Activated CD8-positive, alpha-beta T cell treated with anti-CD3 and anti-CD28 coated beads for 36 hours (primary cell): ENCODE measurements around the gene C1orf159. TPM values are rescaled to one million over a fixed set of nuclear protein-coding genes. Genes with fewer than 3 reads are reported as not detected.

Experiments
- ATAC-seq: fragments of 200-7000 bp; cut with Tn5 transposase; one replicate; pipeline ENCODE4 v1.10.0; 2021; ENCODE audit warnings: mild to moderate bottlenecking, moderate library complexity
- CTCF ChIA-PET: fragments of 350-600 bp; sonication (Branson Sonifier 250); formaldehyde crosslinking; loops from one replicate; lab custom pipeline; 2021; ENCODE audit warnings: antibody characterized with exemption; lab: Charles Lee
- POLR2A ChIA-PET: fragments of 350-600 bp; sonication (Branson Sonifier 250); formaldehyde crosslinking; loops from one replicate; lab custom pipeline; 2021; ENCODE audit warnings: antibody characterized with exemption; lab: Charles Lee
- DNase-seq: peaks from one replicate; pipeline ENCODE4 v3.0.0-alpha.2; 2020
- H3K27ac Mint-ChIP-seq: one replicate; pipeline ENCODE4 v1.8.0; 2021; ENCODE audit warnings: mild to moderate bottlenecking, mixed read lengths
- H3K27me3 Mint-ChIP-seq: one replicate; pipeline ENCODE4 v1.8.0; 2021; ENCODE audit warnings: mixed read lengths
- H3K36me3 Mint-ChIP-seq: one replicate; pipeline ENCODE4 v1.8.0; 2021; ENCODE audit warnings: low read depth, mixed read lengths
- H3K4me1 Mint-ChIP-seq: one replicate; pipeline ENCODE4 v1.8.0; 2021; ENCODE audit warnings: low read depth, mixed read lengths
- H3K4me3 Mint-ChIP-seq: one replicate; pipeline ENCODE4 v1.8.0; 2021; ENCODE audit warnings: mild to moderate bottlenecking, moderate library complexity, mixed read lengths
- H3K9me3 Mint-ChIP-seq: one replicate; pipeline ENCODE4 v1.8.0; 2021; ENCODE audit warnings: mixed read lengths
- CTCF ChIP-seq: fragments of 200-600 bp; IDR thresholded peaks from one replicate; pipeline ENCODE4 v1.8.0; 2022; ENCODE audit warnings: antibody characterized with exemption, mild to moderate bottlenecking
- intact Hi-C: fragments of 100-400 bp; cut with micrococcal nuclease; formaldehyde crosslinking; loops from one replicate; pipeline ENCODE4 v1.10.0; 2022
- total RNA-seq, 2 experiments: library from RNA; stranded (reverse); gene quantifications; one replicate each; pipeline ENCODE4 v1.2.3, GENCODE V29; 2021

C1orf159 gene
- total RNA-seq, 2 experiments from 2014 or later = 17.5 to 20.3 TPM

DNA sequence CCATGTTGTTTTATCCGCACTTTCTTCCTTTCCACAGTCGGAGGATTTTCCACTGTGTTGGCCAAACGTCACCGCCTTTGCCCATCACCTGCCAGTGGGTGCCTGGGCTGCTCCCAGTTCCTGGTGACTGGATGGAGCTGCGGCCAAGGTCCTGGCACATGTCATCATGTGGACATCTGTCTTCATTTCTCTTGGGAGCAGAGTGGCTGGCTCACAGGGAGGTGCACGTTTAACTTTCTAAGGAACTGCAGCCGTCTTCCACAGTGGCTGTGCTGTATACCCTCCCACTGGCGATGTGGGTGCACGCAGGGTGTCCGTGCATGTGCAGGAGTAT is 22.3 kb downstream of the C1orf159 start:
- POLR2A ChIA-PET = no interaction called here
- intact Hi-C loops = no loop called here
- DNase-seq = no peak
- ATAC-seq = no peak
- Mint-ChIP-seq H3K36me3 (peaks cover 12% of the 10 kb centered on the region), H3K4me1 (peaks cover 16% of the 10 kb centered on the region), H3K9me3 (peaks cover 2% of the 10 kb centered on the region), H3K27me3 (no peaks in the 10 kb centered on the region), H3K27ac (no peak overlapping the region), H3K4me3 (no peak overlapping the region)
- TF ChIP-seq CTCF = no peak
- CTCF ChIA-PET = interaction anchor here (1.6 kb wide), 1 partner anchor 109 kb away, joined by 4 read pairs; no protein-coding TSS in a partner anchor

GRCh38 chr1:1092894-1093609 is 22.8 kb downstream of the C1orf159 start:
- peaks cover 9% of the 10 kb centered on the region for H3K36me3 Mint-ChIP-seq
- POLR2A ChIA-PET = interaction anchor here (1.4 kb wide), 2 partner anchors 9 to 13 kb away, joined by 3 to 6 read pairs; no protein-coding TSS in a partner anchor
- H3K4me3 Mint-ChIP-seq = no peak overlapping the region
- H3K27ac Mint-ChIP-seq = no peak overlapping the region
- DNase-seq = peak; percentile 33
- peaks cover 11% of the 10 kb centered on the region for H3K4me1 Mint-ChIP-seq
- TF ChIP-seq CTCF = no peak
- intact Hi-C loops = no loop called here
- peaks cover 2% of the 10 kb centered on the region for H3K9me3 Mint-ChIP-seq
- no peaks in the 10 kb centered on the region for H3K27me3 Mint-ChIP-seq
- CTCF ChIA-PET = no interaction called here
- peak; percentile 55 for ATAC-seq

- POLR2A ChIA-PET = interaction anchor here (1.4 kb wide), 2 partner anchors 10 to 13 kb away, joined by 3 to 6 read pairs; no protein-coding TSS in a partner anchor
- TF ChIP-seq CTCF = no peak
- DNase-seq (no peak), ATAC-seq (no peak)
- peaks cover 6% of the 10 kb centered on the region for H3K4me1 Mint-ChIP-seq
- intact Hi-C loops = no loop called here
- CTCF ChIA-PET = no interaction called here
- peaks cover 7% of the 10 kb centered on the region for H3K36me3 Mint-ChIP-seq
- no peak overlapping the region for H3K27ac Mint-ChIP-seq
- peaks cover 2% of the 10 kb centered on the region for H3K9me3 Mint-ChIP-seq
- H3K4me3 Mint-ChIP-seq = no peak overlapping the region
- no peaks in the 10 kb centered on the region for H3K27me3 Mint-ChIP-seq
These were observed 23.6 kb downstream of the C1orf159 start for GRCh38 chr1:1092149-1092855.

- peak; percentile 65 for ATAC-seq
- Mint-ChIP-seq H3K4me3 (no peak overlapping the region), H3K27me3 (no peaks in the 10 kb centered on the region), H3K36me3 (peaks cover 7% of the 10 kb centered on the region), H3K9me3 (peaks cover 2% of the 10 kb centered on the region), H3K4me1 (peaks cover 6% of the 10 kb centered on the region), H3K27ac (no peak overlapping the region)
- ChIA-PET CTCF (no interaction called here), POLR2A (interaction anchor here (1.4 to 1.5 kb wide), 3 partner anchors 9 to 12 kb away, joined by 3 to 6 read pairs (median 4); no protein-coding TSS in a partner anchor)
- no peak for TF ChIP-seq CTCF
- DNase-seq = peak; percentile 50
- intact Hi-C loops = no loop called here
These were observed 24.3 kb downstream of the C1orf159 start for GRCh38 chr1:1091344-1092148.
